Anterior cingulate cortex (tissue), 58 donors: Measurements from ENCODE around the gene HEXIM2.
A peak's percentile ranks its signal among the peaks of the same experiment; 100 is the strongest.
"Not testable (repeated sequence)": the region's sequence is repeated elsewhere in the genome, so short reads cannot be mapped to it uniquely, and the experiment has no call there.

Experiments used
- DNase-seq, 58 donors: peaks; one replicate each; lab custom pipeline; 2025; lab: John Stamatoyannopoulos, UW

Gene HEXIM2

DNA sequence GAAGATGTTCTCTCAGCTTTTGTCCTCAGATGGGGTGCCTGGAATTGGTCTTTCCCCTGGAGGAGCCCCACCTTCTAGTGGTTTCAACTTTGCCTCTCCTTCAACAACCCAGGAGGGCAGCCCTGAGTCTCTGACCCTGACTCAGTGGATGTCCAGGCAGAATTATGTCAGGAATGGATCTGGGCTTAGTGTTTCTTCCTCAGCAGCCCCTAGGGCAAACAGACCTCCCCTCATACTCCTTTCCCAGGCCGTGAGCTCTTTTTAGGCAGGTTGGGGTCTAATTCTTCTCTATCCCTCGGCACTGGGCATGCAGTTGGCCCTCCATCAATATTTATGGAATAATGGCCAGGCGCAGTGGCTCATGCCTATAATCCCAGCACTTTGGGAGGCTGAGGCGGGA is 39.8 kb downstream of the HEXIM2 start:
- DNase-seq = no peak

DNA sequence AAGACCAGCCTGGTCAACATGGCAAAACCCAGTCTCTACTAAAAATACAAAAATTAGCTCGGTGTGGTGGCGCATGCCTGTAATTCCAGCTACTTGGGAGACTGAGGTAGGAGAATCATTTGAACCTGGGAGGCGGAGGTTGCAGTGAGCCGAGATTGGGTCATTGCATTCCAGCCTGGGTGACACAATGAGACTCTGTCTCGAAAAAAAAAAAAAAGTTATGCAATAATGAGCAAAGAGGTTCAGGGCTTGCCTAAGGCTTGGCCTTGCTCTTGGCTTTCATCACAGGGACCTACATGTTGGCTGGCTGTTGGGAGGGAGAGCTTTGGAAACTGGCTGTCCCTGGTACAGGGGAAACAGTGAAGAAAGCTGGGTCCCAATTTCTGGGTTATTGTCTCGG is 40.2 kb downstream of the HEXIM2 start:
- not testable (repeated sequence) for DNase-seq

DNA sequence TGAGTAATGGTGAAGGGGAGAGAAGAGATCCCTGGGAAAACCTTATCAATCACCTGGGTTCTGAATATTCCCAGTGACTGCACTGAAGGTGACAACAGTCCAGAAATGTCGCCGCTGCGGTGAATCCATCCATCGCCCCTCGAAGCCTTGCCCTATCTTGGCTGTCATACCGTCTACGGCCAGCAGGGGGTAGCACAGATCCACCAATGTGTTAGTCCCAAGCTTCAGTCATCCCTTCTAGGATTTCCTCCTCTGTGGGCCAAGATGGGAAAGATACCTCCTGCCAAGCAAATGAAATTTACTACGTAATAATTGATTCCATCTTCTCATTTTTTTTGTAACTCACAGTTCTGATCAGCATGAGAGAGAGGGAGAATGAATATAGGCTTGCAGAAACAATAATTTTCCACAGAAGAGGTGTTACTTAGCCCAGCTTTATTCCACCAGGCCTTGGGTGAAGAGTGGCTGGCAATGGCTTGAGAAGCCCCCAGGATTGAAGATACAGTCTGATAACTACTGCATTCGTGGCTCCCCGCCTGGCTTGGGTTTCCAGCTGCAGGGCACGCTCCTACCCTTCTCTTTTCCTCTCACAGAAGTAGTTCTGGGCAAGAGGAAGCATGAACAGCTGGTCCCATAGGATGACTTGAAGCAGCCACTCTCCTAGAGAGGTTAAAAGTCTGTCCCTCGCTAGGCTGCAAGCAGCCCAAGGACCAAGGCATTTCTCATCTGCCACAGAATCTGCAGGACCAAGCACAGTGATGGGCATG is 57.4 kb downstream of the HEXIM2 start:
- peak in 55 of 58 donors; percentile 29 to 97 (median 66) for DNase-seq
